GM21528 (cell line): ENCODE results near the gene CDKL5.
A peak's percentile ranks its signal among the peaks of the same experiment; 100 is the strongest.
"Not testable (repeated sequence)": the region's sequence is repeated elsewhere in the genome, so short reads cannot be mapped to it uniquely, and the experiment has no call there.

ENCODE experiments used
- ATAC-seq: cut with Tn5 transposase; IDR thresholded peaks from one replicate; pipeline ENCODE4 v1.9.1; 2021; ENCODE audit warnings: mild to moderate bottlenecking, moderate library complexity; ENCODE audit not compliant: unreplicated experiment, low FRiP score

CDKL5 gene

DNA sequence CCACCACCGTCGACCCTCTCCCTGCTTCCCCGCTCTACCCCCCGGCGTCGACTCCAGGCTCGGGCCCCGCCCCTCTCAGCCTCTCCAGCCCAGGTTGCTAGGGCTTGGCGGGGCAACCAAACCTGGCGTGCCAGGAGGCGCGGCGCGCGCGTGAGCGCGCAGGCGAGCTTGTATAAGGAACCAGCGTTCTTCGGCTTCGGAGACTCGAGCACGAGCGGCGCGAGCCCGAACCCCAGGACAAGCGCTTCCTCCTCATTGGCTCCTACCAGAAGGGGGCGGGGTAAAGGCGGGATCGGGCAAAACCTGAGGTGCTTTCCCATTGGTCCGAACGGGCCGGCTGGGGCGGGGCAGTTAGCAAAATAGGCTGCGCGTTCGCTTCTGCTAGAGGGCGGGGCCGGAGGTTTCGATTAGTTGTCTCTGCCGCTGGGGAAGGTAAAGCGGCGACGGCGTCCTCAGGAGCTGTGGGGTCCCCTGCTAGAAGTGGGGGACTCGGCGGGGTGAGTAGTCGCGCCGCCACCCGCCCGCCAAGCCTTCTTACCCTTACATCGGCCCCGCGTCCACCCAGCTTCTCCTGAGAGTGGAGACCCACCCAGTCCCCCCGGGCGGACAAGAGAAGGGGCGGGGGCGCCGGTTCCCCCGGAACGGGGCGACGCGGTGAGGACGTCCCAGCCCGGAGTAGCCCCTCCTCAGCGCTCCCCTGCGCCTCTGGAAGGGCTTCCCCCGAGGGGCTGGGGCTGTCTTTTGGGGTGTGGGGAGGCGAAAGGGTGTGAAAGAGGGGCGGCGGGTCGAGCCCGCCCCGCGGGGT lies at the start of gene CDKL5:
Gene CDKL5, plus strand, starts transcription at position 410 of the 805 bp plus-strand sequence. CDS start 81,489 bp downstream, outside the sequence.
- ATAC-seq: peak; percentile 96

- ATAC-seq: no peak
These were observed 47.6 kb upstream of the CDKL5 start for GRCh38 chrX:18377796-18378195.

DNA sequence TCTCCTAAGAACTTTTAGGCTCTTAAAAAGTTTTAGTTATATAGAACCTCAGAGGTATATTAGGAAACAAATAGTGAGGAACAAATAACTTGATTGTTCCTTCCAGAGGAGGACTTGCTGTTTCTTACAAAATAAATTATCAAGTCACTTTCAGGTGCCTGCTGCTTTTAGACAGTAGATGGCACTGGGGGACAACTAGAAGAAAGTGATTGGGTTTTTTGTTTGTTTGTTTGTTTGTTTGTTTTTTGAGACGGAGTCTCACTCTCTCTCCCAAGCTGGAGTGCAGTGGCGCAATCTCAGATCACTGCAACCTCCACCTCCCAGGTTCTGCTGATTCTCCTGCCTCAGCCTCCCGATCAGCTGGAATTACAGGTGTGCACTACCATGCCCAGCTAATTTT lies 35.4 kb upstream of the CDKL5 start:
- ATAC-seq: no peak

DNA sequence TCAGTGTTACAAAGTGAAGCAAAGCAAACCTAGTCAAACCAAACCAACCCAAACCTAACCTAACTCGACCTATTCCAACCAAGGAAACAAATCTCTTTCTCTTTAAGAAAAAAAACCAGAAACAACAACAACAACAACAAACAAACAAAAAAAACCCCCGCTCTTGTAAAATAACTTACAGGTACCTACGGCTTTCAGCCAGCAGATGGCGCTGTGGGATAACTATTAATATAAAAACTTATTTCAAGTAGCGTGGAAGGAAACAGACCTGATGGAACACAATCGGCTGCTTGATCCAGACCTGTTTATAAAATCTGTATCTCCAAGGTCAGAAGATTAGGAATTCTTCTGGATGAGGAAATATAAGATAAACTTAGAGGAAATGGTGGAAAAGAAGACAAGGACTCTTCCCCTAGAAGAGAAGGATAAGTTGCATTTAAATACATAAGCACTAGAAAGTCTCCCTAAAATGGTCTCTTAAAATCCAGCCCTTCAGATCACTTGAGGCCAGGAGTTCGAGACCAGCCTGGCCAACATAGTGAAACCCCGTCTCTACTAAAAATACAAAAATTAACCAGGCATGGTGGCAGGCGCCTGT lies 34.4 kb upstream of the CDKL5 start:
- no peak for ATAC-seq

DNA sequence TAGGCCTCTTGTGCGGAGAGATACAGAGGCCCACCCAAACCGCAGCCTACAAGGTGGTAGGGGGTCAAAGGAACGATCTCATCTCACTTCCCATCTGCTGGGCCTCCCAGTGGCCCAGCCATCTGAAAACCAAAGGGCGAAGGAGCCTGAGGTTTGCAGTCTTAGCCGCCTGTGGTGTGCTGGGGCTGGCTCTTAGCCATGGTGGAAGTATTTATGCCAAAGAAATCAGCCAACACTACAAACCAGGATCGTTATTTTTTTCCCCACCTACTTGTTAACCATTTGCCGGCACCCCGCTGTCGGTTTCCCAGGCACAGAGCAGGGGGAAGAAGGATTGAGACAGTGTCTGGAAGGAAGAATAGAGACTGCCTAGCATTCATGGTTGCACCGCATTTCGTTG lies 30.9 kb upstream of the CDKL5 start:
- no peak for ATAC-seq

GRCh38 chrX:18401848-18402213 lies 23.6 kb upstream of the CDKL5 start:
- no peak for ATAC-seq

DNA sequence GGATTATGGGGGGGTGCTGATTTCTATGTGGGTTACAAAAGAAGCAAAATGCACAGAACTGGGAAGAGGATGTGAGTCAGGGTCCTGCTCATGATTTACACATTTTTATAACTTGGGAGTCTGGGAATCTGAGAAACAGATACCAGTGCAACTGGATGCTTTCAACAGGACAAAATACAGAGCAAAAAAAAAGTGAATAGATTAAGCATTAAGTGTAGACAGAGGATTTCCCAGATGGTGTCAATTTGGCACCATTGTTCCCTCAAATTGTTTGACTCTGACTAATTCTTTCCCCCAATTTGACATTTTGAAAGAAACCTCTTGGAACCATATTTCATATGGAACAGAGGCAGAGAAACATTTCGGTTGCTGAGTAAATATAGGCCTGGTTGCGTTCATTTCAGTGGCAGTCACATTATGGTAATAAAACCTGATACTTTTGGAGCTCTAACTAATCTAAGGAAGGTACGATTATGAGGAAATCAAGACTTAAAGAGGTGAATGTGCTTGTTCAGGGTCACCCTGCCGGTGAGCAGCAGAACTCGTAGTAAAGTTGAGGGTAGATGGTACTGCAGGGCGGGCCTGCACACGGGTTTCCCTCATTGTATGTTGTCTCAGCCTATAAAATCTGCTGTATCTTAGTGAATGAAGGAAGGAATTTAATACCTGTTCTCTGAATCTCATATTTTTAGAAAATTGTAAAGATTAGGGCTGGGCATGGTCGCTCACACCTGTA lies 18.7 kb upstream of the CDKL5 start:
- no peak for ATAC-seq

- no peak for ATAC-seq
These were observed 15.4 kb upstream of the CDKL5 start for GRCh38 chrX:18410038-18410437.

- ATAC-seq: no peak
These were observed 10.0 kb upstream of the CDKL5 start for GRCh38 chrX:18415386-18415785.

GRCh38 chrX:18422325-18422724 lies 3.1 kb upstream of the CDKL5 start:
- ATAC-seq: no peak

- ATAC-seq: no peak
These were observed 2.5 kb upstream of the CDKL5 start for GRCh38 chrX:18422886-18423285.

GRCh38 chrX:18424482-18425198 lies 768 bp upstream of the CDKL5 start:
- ATAC-seq: peak; percentile 8

GRCh38 chrX:18426004-18426320 lies 554 bp downstream of the CDKL5 start:
- ATAC-seq: peak; percentile 13

- ATAC-seq: no peak
These were observed 2.6 kb downstream of the CDKL5 start for GRCh38 chrX:18428006-18428405.

DNA sequence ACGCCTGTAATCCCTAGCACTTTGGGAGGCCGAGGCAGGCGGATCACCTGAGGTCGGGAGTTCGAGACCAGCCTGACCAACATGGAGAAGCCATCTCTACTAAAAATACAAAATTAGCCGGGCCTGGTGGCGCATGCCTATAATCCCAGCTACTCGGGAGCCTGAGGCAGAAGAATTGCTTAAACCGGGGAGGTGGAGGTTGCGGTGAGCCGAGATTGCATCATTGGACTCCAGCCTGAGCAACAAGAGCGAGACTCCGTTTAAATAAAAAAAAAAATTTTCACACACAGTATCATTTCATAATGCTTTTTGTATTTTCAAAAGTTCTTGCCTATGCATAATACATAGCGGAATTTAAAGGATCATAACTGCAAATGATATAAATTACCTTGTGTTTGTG lies 7.9 kb downstream of the CDKL5 start:
- ATAC-seq: not testable (repeated sequence)

GRCh38 chrX:18434896-18435295 lies 9.5 kb downstream of the CDKL5 start:
- no peak for ATAC-seq

DNA sequence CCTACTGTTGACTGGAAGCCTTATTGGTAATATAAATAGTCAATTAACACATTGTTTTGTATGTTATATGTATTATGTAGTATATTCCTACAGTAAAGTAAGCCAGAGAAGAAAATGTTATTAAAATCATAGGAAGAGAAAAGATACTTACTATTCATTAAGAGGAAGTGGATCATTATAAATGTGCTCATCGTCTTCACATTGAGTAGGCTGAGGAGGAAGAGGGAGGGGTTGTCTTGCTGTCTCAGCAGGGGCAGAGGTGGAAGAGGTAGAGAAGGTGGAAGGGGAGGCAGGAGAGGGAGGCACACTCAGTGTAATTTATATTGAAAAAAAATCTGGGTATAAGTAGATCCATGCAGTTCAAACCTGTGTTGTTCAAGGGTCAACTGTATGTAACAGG lies 10.6 kb downstream of the CDKL5 start:
- no peak for ATAC-seq

GRCh38 chrX:18440835-18441234 lies 15.4 kb downstream of the CDKL5 start:
- ATAC-seq: no peak

DNA sequence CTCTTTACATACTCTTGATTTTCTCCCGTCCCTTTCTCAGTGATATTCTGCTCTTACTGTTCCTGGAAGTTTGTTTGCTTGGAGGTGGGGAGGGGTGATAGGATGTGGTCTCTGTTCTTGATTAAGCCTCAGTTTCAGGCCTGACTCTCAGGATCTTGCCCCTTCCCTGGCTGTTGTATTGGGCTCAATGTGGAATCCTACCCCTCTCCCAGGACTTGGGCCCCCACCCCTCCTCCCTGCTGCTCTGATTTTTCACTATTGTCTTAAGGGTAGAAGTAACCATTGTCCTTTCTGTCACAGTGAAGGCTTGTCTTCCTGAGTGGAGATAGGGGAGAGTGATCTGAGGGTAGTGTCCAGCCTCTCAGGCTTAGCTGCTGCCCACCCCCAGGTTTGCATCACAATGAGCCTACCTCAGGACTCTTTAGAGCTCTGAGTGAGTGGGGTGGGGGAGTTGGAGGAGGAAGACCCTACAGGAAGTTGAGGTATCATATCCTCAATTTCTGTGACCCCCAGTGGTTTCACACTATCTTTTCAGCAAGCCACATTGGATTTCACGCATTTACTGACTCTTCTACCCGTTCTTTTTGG lies 16.5 kb downstream of the CDKL5 start:
- no peak for ATAC-seq

DNA sequence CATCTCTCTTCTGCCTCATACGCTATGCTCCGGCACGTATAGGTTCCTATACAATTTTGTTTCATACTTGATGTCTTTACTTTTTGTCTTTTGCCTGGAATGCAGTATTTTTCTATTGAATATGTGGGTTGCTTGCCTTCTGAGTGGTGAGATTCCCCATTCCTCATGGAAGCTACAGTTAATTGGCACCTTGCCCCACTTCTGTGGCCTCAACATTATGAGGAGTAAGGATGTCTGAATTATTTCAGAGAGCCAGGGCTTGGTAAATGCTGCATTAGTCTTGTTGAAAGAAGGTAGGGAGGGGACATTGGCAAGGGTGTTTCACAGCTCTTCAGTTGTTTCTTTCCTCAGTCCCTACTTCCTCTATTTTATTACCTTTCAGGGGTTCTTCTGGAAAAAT lies 23.0 kb downstream of the CDKL5 start:
- ATAC-seq: no peak

GRCh38 chrX:18449236-18449635 lies 23.8 kb downstream of the CDKL5 start:
- no peak for ATAC-seq
